Pons (tissue), 1 donor: ENCODE measurements around the gene PRAMEF7.
"Not testable (repeated sequence)": the region's sequence is repeated elsewhere in the genome, so short reads cannot be mapped to it uniquely, and the experiment has no call there.

ENCODE experiments used
- DNase-seq: peaks from one replicate; pipeline ENCODE4 v3.0.0-alpha.2; 2016; ENCODE audit warnings: low spot score

PRAMEF7 gene

GRCh38 chr1:12916310-12916709, at the start of gene PRAMEF7:
TSS of gene PRAMEF7 (plus strand) at chr1:12916610. CDS start at chr1:12917693, 1,083 bp downstream.
- DNase-seq: not testable (repeated sequence)

- DNase-seq: not testable (repeated sequence)
Observed at GRCh38 chr1:12878453-12878852, 38.0 kb upstream of the PRAMEF7 start.

GRCh38 chr1:12886101-12886500, 30.3 kb upstream of the PRAMEF7 start, which contains the start of gene PRAMEF4:
TSS of gene PRAMEF4 (minus strand) at chr1:12886201. CDS start at chr1:12883394, 2,807 bp downstream.
- DNase-seq: not testable (repeated sequence)

- DNase-seq: not testable (repeated sequence)
Observed at GRCh38 chr1:12898170-12898569, 18.2 kb upstream of the PRAMEF7 start, which contains the start of gene PRAMEF10. TSS of gene PRAMEF10 (minus strand) at chr1:12898270. CDS start at chr1:12895847, 2,423 bp downstream.

GRCh38 chr1:12899186-12899585, 17.2 kb upstream of the PRAMEF7 start:
- not testable (repeated sequence) for DNase-seq

- not testable (repeated sequence) for DNase-seq
Observed at GRCh38 chr1:12903793-12904572, 12.4 kb upstream of the PRAMEF7 start.

GRCh38 chr1:12921749-12922148, 5.3 kb downstream of the PRAMEF7 start:
- not testable (repeated sequence) for DNase-seq

GRCh38 chr1:12924368-12924767, 8.0 kb downstream of the PRAMEF7 start:
- DNase-seq: not testable (repeated sequence)

GRCh38 chr1:12947480-12947879, 31.1 kb downstream of the PRAMEF7 start, which contains the start of gene PRAMEF6:
TSS of gene PRAMEF6 (minus strand) at chr1:12947580. CDS start at chr1:12942518, 5,062 bp downstream.
- DNase-seq: not testable (repeated sequence)
